Prostate gland (tissue), 2 donors: Measurements from ENCODE around the gene ZNF18. TPM values are rescaled to one million over a fixed set of nuclear protein-coding genes. Genes with fewer than 3 reads are reported as not detected.
"Not testable (repeated sequence)": the region's sequence is repeated elsewhere in the genome, so short reads cannot be mapped to it uniquely, and the experiment has no call there.

Experiments used
- DNase-seq: peaks from one replicate; pipeline ENCODE4 v3.0.0-alpha.2; 2019; ENCODE audit warnings: low spot score
- H3K27ac ChIP-seq, 2 donors: fragments of 200-600 bp; sonication (generic); 2 replicates each; pipeline ENCODE4 v1.5.1; 2017 to 2019
- H3K27me3 ChIP-seq: fragments of 200-600 bp; sonication (generic); replicated peaks from 2 replicates; pipeline ENCODE4 v1.5.1; 2019; ENCODE audit not compliant: insufficient read depth
- H3K36me3 ChIP-seq, 2 donors: fragments of 200-600 bp; sonication (generic); 1 replicate in 1 of 2; 2 replicates in 1 of 2; pipeline versions ENCODE4 v1.5.1 to v1.8.1; 2017 to 2019
- H3K4me1 ChIP-seq: fragments of 200-600 bp; sonication (generic); replicated peaks from 2 replicates; pipeline ENCODE4 v1.5.1; 2019
- H3K4me3 ChIP-seq, 2 donors: fragments of 200-600 bp; sonication (generic); 2 replicates each; pipeline ENCODE4 v1.5.1; 2017 to 2019
- H3K9me3 ChIP-seq: fragments of 200-600 bp; sonication (generic); 2 replicates; pipeline ENCODE4 v1.5.1; 2017
- CTCF ChIP-seq, 4 experiments: fragments of 200-600 bp in 2 of 4; fragments of 450-650 bp in 2 of 4; sonication (generic) in 2 of 4; IDR thresholded peaks; 1 replicate in 3 of 4; 2 replicates in 1 of 4; pipeline ENCODE4 v1.5.1; 2016 to 2019; ENCODE audit warnings: antibody characterized with exemption in 4 of 4, mild to moderate bottlenecking in 2 of 4, moderate library complexity in 2 of 4
- POLR2A ChIP-seq: fragments of 450-650 bp; IDR thresholded peaks from one replicate; pipeline ENCODE4 v1.6.1; 2016; ENCODE audit warnings: antibody characterized with exemption, mild to moderate bottlenecking
- POLR2AphosphoS5 ChIP-seq: sonication (generic); formaldehyde crosslinking; IDR thresholded peaks from one replicate; pipeline ENCODE4 v1.6.1; 2017; ENCODE audit warnings: antibody characterized with exemption
- WGBS: methylation state at CpG from one replicate; pipeline ENCODE4 v1.1.5; 2018; 5-methylcytosine and 5-hydroxymethylcytosine counted together
- intact Hi-C: fragments of 100-400 bp; cut with DNase I; formaldehyde crosslinking; loops from one replicate; pipeline ENCODE4 v1.14.2; 2022
- total RNA-seq, 2 donors: library from RNA; depleted of rRNA; stranded (reverse); fragments of >200 nt; gene quantifications; one replicate each; pipeline ENCODE4 v1.1.0, GENCODE V29; 2016

ZNF18 gene
- total RNA-seq, 2 donors from 2014 or later: 11.8 to 13.3 TPM

DNA sequence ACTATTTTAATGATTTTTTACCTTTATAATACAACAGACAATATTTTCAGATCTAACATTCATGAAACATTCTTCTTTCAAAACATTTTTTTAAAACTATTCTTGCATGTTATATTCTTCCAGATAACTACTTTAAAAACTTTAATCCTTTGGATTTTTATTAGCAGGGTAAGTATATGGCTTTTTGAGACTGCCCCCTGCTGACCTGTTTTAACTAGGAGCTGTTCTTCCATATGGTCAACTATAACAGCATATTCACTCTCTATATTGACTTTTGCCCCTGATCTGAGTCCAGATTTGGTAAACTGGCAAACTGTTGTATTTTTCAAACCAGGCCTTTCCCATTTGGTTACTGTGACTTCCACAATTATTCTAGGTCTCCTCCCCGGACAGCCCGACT is 16.5 kb downstream of the ZNF18 start:
- Histone ChIP-seq H3K27me3 (no peaks in the 10 kb centered on the region), H3K9me3 (no peaks in the 10 kb centered on the region), H3K4me3 (no peak overlapping the region), H3K4me1 (peaks cover 8% of the 10 kb centered on the region), H3K36me3 (peaks cover 0 to 5% of the 10 kb centered on the region in 2 donors), H3K27ac (no peak overlapping the region)
- no peak for DNase-seq
- 76% methylated on average over 2 of the region's 2 CpGs for WGBS
- intact Hi-C loops: no loop called here
- TF ChIP-seq POLR2A: no peak
- no peak for TF ChIP-seq POLR2AphosphoS5
- TF ChIP-seq CTCF (IDR thresholded peaks at IDR 0.05): no peak

DNA sequence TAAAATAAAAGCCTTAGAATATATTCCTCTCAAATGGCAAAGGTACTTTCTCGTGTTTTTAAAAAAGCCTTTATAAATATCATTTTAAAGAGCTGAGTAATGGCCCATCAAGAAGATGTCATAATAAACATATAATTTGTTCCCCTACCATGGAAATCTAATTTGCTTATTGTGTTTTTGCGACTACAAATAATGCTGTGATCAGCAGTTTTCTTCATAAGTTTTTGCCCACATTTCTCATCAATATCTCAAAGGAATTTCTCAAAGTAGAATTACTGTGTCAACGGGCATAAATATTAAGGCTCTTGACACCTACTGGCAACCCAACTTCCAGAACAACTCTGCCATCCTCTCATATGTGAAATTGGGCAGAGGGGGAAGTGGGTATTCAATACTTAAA is 17.5 kb downstream of the ZNF18 start:
- TF ChIP-seq POLR2A (no peak), POLR2AphosphoS5 (no peak), CTCF (IDR thresholded peaks at IDR 0.05) (no peak)
- 91% methylated on average over 3 of the region's 3 CpGs for WGBS
- Histone ChIP-seq H3K27ac (no peak overlapping the region), H3K4me3 (no peak overlapping the region), H3K36me3 (peaks cover 0 to 5% of the 10 kb centered on the region in 2 donors), H3K4me1 (peaks cover 2% of the 10 kb centered on the region), H3K27me3 (no peaks in the 10 kb centered on the region), H3K9me3 (no peaks in the 10 kb centered on the region)
- no peak for DNase-seq
- intact Hi-C loops: no loop called here

DNA sequence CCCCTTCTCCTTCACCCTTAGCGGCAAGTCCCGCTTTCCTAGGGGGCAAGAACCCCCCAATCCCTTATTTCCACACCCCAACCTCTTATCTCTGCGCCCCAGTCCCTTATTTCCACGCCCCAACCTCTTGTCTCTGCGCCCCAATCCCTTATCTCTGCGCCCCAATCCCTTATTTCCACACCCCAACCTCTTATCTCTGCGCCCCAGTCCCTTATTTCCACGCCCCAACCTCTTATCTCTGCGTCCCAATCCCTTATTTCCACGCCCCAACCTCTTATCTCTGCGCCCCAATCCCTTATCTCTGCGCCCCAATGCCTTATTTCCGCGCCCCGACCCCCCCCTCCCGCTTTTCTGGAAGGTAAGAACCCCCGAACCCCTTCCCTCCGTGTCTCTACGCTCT is 24.5 kb downstream of the ZNF18 start:
- H3K9me3 ChIP-seq, DNase-seq, H3K27me3 ChIP-seq, H3K4me1 ChIP-seq, H3K27ac ChIP-seq, intact Hi-C loops, H3K4me3 ChIP-seq, H3K36me3 ChIP-seq: not testable (repeated sequence)
- 94% methylated on average over 19 of the region's 19 CpGs for WGBS

- Histone ChIP-seq H3K27ac (no peak overlapping the region), H3K4me3 (no peak overlapping the region), H3K4me1 (no peaks in the 10 kb centered on the region), H3K9me3 (no peaks in the 10 kb centered on the region), H3K36me3 (no peaks in the 10 kb centered on the region), H3K27me3 (no peaks in the 10 kb centered on the region)
- WGBS: 91% methylated on average over 2 of the region's 2 CpGs
- intact Hi-C loops: no loop called here
- TF ChIP-seq CTCF (IDR thresholded peaks at IDR 0.05) (no peak), POLR2A (no peak), POLR2AphosphoS5 (no peak)
- DNase-seq: no peak
Observed at GRCh38 chr17:11969565-11969964, 27.7 kb downstream of the ZNF18 start.

- no peak for DNase-seq
- Histone ChIP-seq H3K9me3 (no peaks in the 10 kb centered on the region), H3K4me1 (no peaks in the 10 kb centered on the region), H3K27me3 (no peaks in the 10 kb centered on the region), H3K27ac (no peak overlapping the region), H3K36me3 (no peaks in the 10 kb centered on the region), H3K4me3 (no peak overlapping the region)
- no peak for TF ChIP-seq CTCF (IDR thresholded peaks at IDR 0.05)
- TF ChIP-seq POLR2AphosphoS5: no peak
- no peak for TF ChIP-seq POLR2A
- intact Hi-C loops: no loop called here
Observed at GRCh38 chr17:11954936-11955335, 42.3 kb downstream of the ZNF18 start.
